IMR-90 (cell line): Measurements from ENCODE around the gene RABEP1.
A peak's percentile ranks its signal among the peaks of the same experiment; 100 is the strongest.

Experiments used
- BHLHE40 ChIP-seq: fragments of 150-350 bp; IDR thresholded peaks from 2 replicates; pipeline ENCODE4 v1.6.1; 2016; ENCODE audit warnings: mild to moderate bottlenecking, low read depth, low read length
- CHD1 ChIP-seq: IDR thresholded peaks from 2 replicates; pipeline ENCODE4 v1.6.1; 2012; ENCODE audit warnings: low read depth, low read length, improper control_type of control experiment
- CTCF ChIP-seq: conservative IDR thresholded peaks from 2 replicates; pipeline ENCODE4 v1.5.1; 2012; ENCODE audit warnings: mild to moderate bottlenecking, low read depth, low read length, improper control_type of control experiment
- ELK1 ChIP-seq: fragments of 150-350 bp; IDR thresholded peaks from 2 replicates; pipeline ENCODE4 v1.6.1; 2016; ENCODE audit warnings: low read depth, mild to moderate bottlenecking, low read length, moderate library complexity, borderline replicate concordance
- MAFK ChIP-seq: IDR thresholded peaks from 2 replicates; pipeline ENCODE4 v1.6.1; 2012; ENCODE audit warnings: low read depth, low read length, improper control_type of control experiment
- MXI1 ChIP-seq: IDR thresholded peaks from 2 replicates; pipeline ENCODE4 v1.6.1; 2012; ENCODE audit warnings: low read depth, mild to moderate bottlenecking, low read length, moderate library complexity, borderline replicate concordance
- POLR2A ChIP-seq: IDR thresholded peaks from 2 replicates; pipeline ENCODE4 v1.6.1; 2012; ENCODE audit warnings: mild to moderate bottlenecking, low read depth, low read length
- RAD21 ChIP-seq: IDR thresholded peaks from 2 replicates; pipeline ENCODE4 v1.6.1; 2012; ENCODE audit warnings: low read length, improper control_type of control experiment
- RCOR1 ChIP-seq: IDR thresholded peaks from 2 replicates; pipeline ENCODE4 v1.6.1; 2012; ENCODE audit warnings: mild to moderate bottlenecking, low read length, improper control_type of control experiment; ENCODE audit not compliant: insufficient replicate concordance
- RFX5 ChIP-seq: IDR thresholded peaks from 2 replicates; pipeline ENCODE4 v1.8.0; 2012; ENCODE audit warnings: low read depth, mild to moderate bottlenecking, low read length, moderate library complexity
- SMC3 ChIP-seq: fragments of 150-350 bp; IDR thresholded peaks from 2 replicates; pipeline ENCODE4 v1.6.1; 2016; ENCODE audit warnings: low read depth, mild to moderate bottlenecking, antibody characterized with exemption, low read length, moderate library complexity

GRCh38 chr17:5419959-5420653, 138.0 kb downstream of the RABEP1 start, which contains the start of gene RPAIN:
- no peak for TF ChIP-seq CTCF
- TF ChIP-seq RAD21, result no peak
- no peak for TF ChIP-seq SMC3
- no peak for TF ChIP-seq CHD1
- TF ChIP-seq MAFK, result no peak
- no peak for TF ChIP-seq ELK1
- TF ChIP-seq BHLHE40, result no peak
- no peak for TF ChIP-seq POLR2A
- no peak for TF ChIP-seq RFX5
- no peak for TF ChIP-seq RCOR1
- peak; percentile 94 for TF ChIP-seq MXI1
